OCI-LY7 (cell line): ENCODE measurements around the gene MBLAC1. TPM values are rescaled to one million over a fixed set of nuclear protein-coding genes. Genes with fewer than 3 reads are reported as not detected.

Experiments used
- BruUV-seq: library from RNA; stranded (reverse); fragments of 400-500 nt; replicated peaks from 2 replicates; lab custom pipeline; 2021; lab: Mats Ljungman, UMichigan
- CTCF ChIA-PET: fragments of 300-600 bp; sonication (Branson Sonifier 250); formaldehyde crosslinking; loops from one replicate; lab custom pipeline; 2022; ENCODE audit warnings: antibody characterized with exemption; ENCODE audit not compliant: unreplicated experiment; lab: Charles Lee
- POLR2A ChIA-PET: fragments of 300-600 bp; sonication (Branson Sonifier 250); formaldehyde crosslinking; loops from one replicate; lab custom pipeline; 2022; ENCODE audit warnings: antibody characterized with exemption; lab: Charles Lee
- DNase-seq: peaks from one replicate; pipeline ENCODE4 v3.0.0-alpha.2; 2015; ENCODE audit warnings: low spot score
- H2AFZ ChIP-seq: fragments of 200-600 bp; sonication (generic), shearing (Covaris generic); 2 replicates; pipeline ENCODE4 v1.6.1; 2014; ENCODE audit warnings: mild to moderate bottlenecking, antibody characterized with exemption, low read length, moderate library complexity
- H3K27ac ChIP-seq: fragments of 200-600 bp; sonication (generic); 2 replicates; pipeline ENCODE4 v1.5.1; 2014; ENCODE audit warnings: mixed run types, low read depth, mild to moderate bottlenecking, moderate library complexity, low read length, inconsistent platforms; ENCODE audit not compliant: poor library complexity, severe bottlenecking
- H3K36me3 ChIP-seq: fragments of 200-600 bp; sonication (generic); 2 replicates; pipeline ENCODE4 v1.6.1; 2014; ENCODE audit warnings: mild to moderate bottlenecking, antibody characterized with exemption, low read length, moderate library complexity, mixed read lengths; ENCODE audit not compliant: insufficient read depth
- H3K4me1 ChIP-seq: fragments of 200-600 bp; sonication (generic); 2 replicates; pipeline ENCODE4 v1.5.1; 2014; ENCODE audit warnings: mild to moderate bottlenecking, low read length; ENCODE audit not compliant: insufficient read depth, poor library complexity, severe bottlenecking
- H3K4me2 ChIP-seq: fragments of 200-600 bp; sonication (generic); 2 replicates; pipeline ENCODE4 v1.6.1; 2014; ENCODE audit warnings: mild to moderate bottlenecking, low read length
- H3K4me3 ChIP-seq: fragments of 200-600 bp; sonication (generic); 2 replicates; pipeline ENCODE4 v1.5.1; 2014; ENCODE audit warnings: mild to moderate bottlenecking, low read depth, low read length; ENCODE audit not compliant: poor library complexity, severe bottlenecking
- H3K79me2 ChIP-seq: fragments of 200-600 bp; sonication (generic); 2 replicates; pipeline ENCODE4 v1.6.1; 2016; ENCODE audit warnings: low read depth, mild to moderate bottlenecking, low read length, moderate library complexity, mixed read lengths; ENCODE audit not compliant: insufficient read depth
- H3K9me2 ChIP-seq: fragments of 200-600 bp; sonication (generic); 2 replicates; pipeline ENCODE4 v1.6.1; 2016; ENCODE audit warnings: mild to moderate bottlenecking, low read length, mixed read lengths; ENCODE audit not compliant: insufficient read depth
- H3K9me3 ChIP-seq: fragments of 200-600 bp; sonication (generic); 2 replicates; pipeline ENCODE4 v1.6.1; 2014; ENCODE audit warnings: mild to moderate bottlenecking, mixed run types, low read length, mixed read lengths
- H4K20me1 ChIP-seq: fragments of 200-600 bp; sonication (generic); 2 replicates; pipeline ENCODE4 v1.6.1; 2014; ENCODE audit warnings: mild to moderate bottlenecking, antibody characterized with exemption, low read length, moderate library complexity, mixed read lengths; ENCODE audit not compliant: insufficient read depth
- CTCF ChIP-seq: fragments of 200-600 bp; sonication (generic); conservative IDR thresholded peaks from 2 replicates; pipeline ENCODE4 v1.5.1; 2014; ENCODE audit warnings: mild to moderate bottlenecking, antibody characterized with exemption, low read length, moderate library complexity, mixed read lengths
- EZH2phosphoT487 ChIP-seq: fragments of 200-600 bp; sonication (generic); IDR thresholded peaks from 2 replicates; pipeline ENCODE4 v1.6.1; 2018; ENCODE audit warnings: low read depth, borderline replicate concordance, mild to moderate bottlenecking, mixed run types, antibody characterized with exemption, low read length, moderate library complexity, mixed read lengths
- intact Hi-C: fragments of 100-400 bp; cut with micrococcal nuclease; formaldehyde crosslinking; loops from one replicate; pipeline ENCODE4 v1.10.0; 2022; ENCODE audit not compliant: unreplicated experiment
- total RNA-seq, 2 experiments: library from RNA; depleted of rRNA in 1 of 2; stranded (reverse); fragments of >200 nt in 1 of 2; shearing (Covaris generic) in 1 of 2; gene quantifications; 2 replicates each; pipeline ENCODE4 v1.2.3, GENCODE V29; 2014 to 2022

Gene MBLAC1
- total RNA-seq, 2 experiments from 2014 or later = 4.5 to 4.8 TPM

DNA sequence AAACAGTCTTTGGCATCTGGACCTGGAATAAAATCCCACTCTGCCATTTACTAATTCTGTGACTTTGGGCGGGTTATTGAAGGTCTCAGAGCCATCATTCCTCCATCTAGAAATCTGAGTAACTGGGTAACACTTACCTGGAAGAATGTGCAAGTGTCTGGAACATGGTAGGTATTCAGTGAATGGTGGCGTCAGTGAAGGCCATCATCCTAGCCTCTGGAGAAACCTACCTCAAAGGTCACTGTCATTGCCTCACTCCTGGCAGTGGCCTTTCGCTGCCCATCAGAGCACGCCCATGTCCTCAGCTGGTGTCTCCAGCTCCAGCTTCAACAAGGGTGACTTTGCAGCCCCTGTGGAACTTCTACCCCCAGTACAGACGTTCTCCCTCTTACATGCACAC is 37.1 kb downstream of the MBLAC1 start:
- Histone ChIP-seq H4K20me1 (no peaks in the 10 kb centered on the region), H3K4me2 (no peak overlapping the region), H3K27ac (no peak overlapping the region), H3K9me2 (no peaks in the 10 kb centered on the region), H2AFZ (no peak overlapping the region), H3K79me2 (no peaks in the 10 kb centered on the region), H3K4me1 (peaks cover 40% of the 10 kb centered on the region), H3K9me3 (no peaks in the 10 kb centered on the region), H3K36me3 (no peaks in the 10 kb centered on the region), H3K4me3 (no peak overlapping the region)
- TF ChIP-seq EZH2phosphoT487 = no peak
- no peak for TF ChIP-seq CTCF
- ChIA-PET CTCF (interaction anchor here (1.3 kb wide), 1 partner anchor 15 kb away, joined by 3 read pairs; the partner anchor contains the start of gene LAMTOR4), POLR2A (interaction anchor here (0.6 to 1.2 kb wide), 6 partner anchors 9 to 232 kb away, joined by 3 to 7 read pairs (median 4); no protein-coding TSS in a partner anchor)
- no peak for DNase-seq
- intact Hi-C loops = no loop called here
- no TSS peak for BruUV-seq

GRCh38 chr7:100166317-100166940 is 39.7 kb downstream of the MBLAC1 start:
- Histone ChIP-seq H3K9me2 (no peaks in the 10 kb centered on the region), H3K4me2 (no peak overlapping the region), H3K27ac (no peak overlapping the region), H4K20me1 (no peaks in the 10 kb centered on the region), H3K36me3 (no peaks in the 10 kb centered on the region), H3K79me2 (no peaks in the 10 kb centered on the region), H2AFZ (no peak overlapping the region), H3K4me3 (no peak overlapping the region), H3K9me3 (no peaks in the 10 kb centered on the region), H3K4me1 (peaks cover 60% of the 10 kb centered on the region)
- no peak for TF ChIP-seq EZH2phosphoT487
- no peak for TF ChIP-seq CTCF
- no peak for DNase-seq
- BruUV-seq = no TSS peak
- intact Hi-C loops = no loop called here
- POLR2A ChIA-PET = no interaction called here
- CTCF ChIA-PET = no interaction called here
